Left lung (tissue), 10 donors: ENCODE results near the gene CLIC3. TPM values are rescaled to one million over a fixed set of nuclear protein-coding genes. Genes with fewer than 3 reads are reported as not detected.
A peak's percentile ranks its signal among the peaks of the same experiment; 100 is the strongest.

Experiments used
- ATAC-seq: fragments of 200-7000 bp; cut with Tn5 transposase; one replicate; pipeline ENCODE4 v1.9.1; 2020; ENCODE audit warnings: moderate library complexity
- DNase-seq, 4 donors: peaks; one replicate each; pipeline ENCODE4 v3.0.0-alpha.2; 2013 to 2020
- H3K27ac ChIP-seq, 2 donors: fragments of 200-600 bp; sonication (generic) in 1 of 2; one replicate each; pipeline versions ENCODE4 v1.5.0 to v1.8.0; 2020 to 2021
- H3K27me3 ChIP-seq, 2 donors: fragments of 200-600 bp; sonication (generic) in 1 of 2; one replicate each; pipeline versions ENCODE4 v1.5.0 to v1.8.0; 2020 to 2021
- H3K36me3 ChIP-seq, 2 donors: fragments of 200-600 bp; sonication (generic) in 1 of 2; one replicate each; pipeline versions ENCODE4 v1.5.0 to v1.8.0; 2020 to 2021
- H3K4me1 ChIP-seq, 2 donors: fragments of 200-600 bp; one replicate each; pipeline ENCODE4 v1.8.0; 2021
- H3K4me3 ChIP-seq, 2 donors: fragments of 200-600 bp; sonication (generic) in 1 of 2; one replicate each; pipeline versions ENCODE4 v1.5.0 to v1.8.0; 2020 to 2021; ENCODE audit warnings: mild to moderate bottlenecking in 1 of 2
- H3K9me3 ChIP-seq, 2 donors: fragments of 200-600 bp; sonication (generic) in 1 of 2; one replicate each; pipeline versions ENCODE4 v1.5.0 to v1.8.0; 2020 to 2021
- CTCF ChIP-seq, 2 donors: fragments of 200-600 bp; sonication (generic) in 1 of 2; IDR thresholded peaks; one replicate each; pipeline versions ENCODE4 v1.5.0 to v1.8.0; 2021; ENCODE audit warnings: antibody characterized with exemption in 2 of 2
- intact Hi-C, 2 donors: fragments of 100-400 bp; cut with DNase I; formaldehyde crosslinking; loops; one replicate each; pipeline versions ENCODE4 v1.11.2 to v1.14.2; 2022
- polyA plus RNA-seq, 6 donors: library from polyadenylated mRNA; unstranded; fragments of 120-200 nt; gene quantifications; one replicate each; pipeline ENCODE4 v1.2.1, GENCODE V29; 2013; ENCODE audit not compliant: insufficient read length in 6 of 6
- total RNA-seq, 2 donors: library from RNA; stranded (reverse); fragmentation: NEBNext Ultra II Directional; extraction: Animal tissue kit (Norgen Biotek cat#: 25700); gene quantifications; one replicate each; pipeline ENCODE4 v1.2.1, GENCODE V29; 2021
- donor health status: DM: no; HTN: yes; CAD: no.
- donor health status: DM: no; HTN: no; CAD: no.

Gene CLIC3
- total and polyA plus RNA-seq, 8 donors: 30.7 to 85.4 (median 42.3) TPM

GRCh38 chr9:136949817-136950655 lies 46.3 kb downstream of the CLIC3 start:
- peak overlapping the region; percentile 76 to 81 for H3K27ac ChIP-seq
- peak in 1 of 2 donors; percentile 12 for TF ChIP-seq CTCF (IDR thresholded peaks at IDR 0.05)
- no peaks in the 10 kb centered on the region for H3K36me3 ChIP-seq
- peak overlapping the region; percentile 50 to 70 for H3K4me3 ChIP-seq
- H3K9me3 ChIP-seq: no peaks in the 10 kb centered on the region
- peak; percentile 92 for ATAC-seq
- H3K27me3 ChIP-seq: no peaks in the 10 kb centered on the region
- peak; percentile 68 to 98 (median 94) for DNase-seq
- intact Hi-C loops: no loop called here
- H3K4me1 ChIP-seq: peaks cover 10 to 35% of the 10 kb centered on the region in 2 donors

GRCh38 chr9:136949239-136949816 lies 47.0 kb downstream of the CLIC3 start:
- ATAC-seq: peak; percentile 4
- H3K27ac ChIP-seq: peak overlapping the region; percentile 76 to 81

GRCh38 chr9:136947955-136948510 lies 48.3 kb downstream of the CLIC3 start:
- no peak overlapping the region for H3K27ac ChIP-seq

More at GRCh38 chr9:136949239-136949816, 47.0 kb downstream of the CLIC3 start:
- peak in 2 of 4 donors; percentile 10 to 79 for DNase-seq
- Histone ChIP-seq H3K27me3 (no peaks in the 10 kb centered on the region), H3K4me1 (peaks cover 10 to 38% of the 10 kb centered on the region in 2 donors), H3K4me3 (peak overlapping the region; percentile 50 to 70), H3K9me3 (no peaks in the 10 kb centered on the region), H3K36me3 (no peaks in the 10 kb centered on the region)
- no peak for TF ChIP-seq CTCF (IDR thresholded peaks at IDR 0.05)
- intact Hi-C loops: no loop called here

GRCh38 chr9:136947028-136947891 lies 49.1 kb downstream of the CLIC3 start:
- Histone ChIP-seq H3K4me1 (peaks cover 13 to 54% of the 10 kb centered on the region in 2 donors), H3K27me3 (no peaks in the 10 kb centered on the region), H3K27ac (no peak overlapping the region), H3K4me3 (no peak overlapping the region), H3K9me3 (no peaks in the 10 kb centered on the region), H3K36me3 (peaks cover 0 to 9% of the 10 kb centered on the region in 2 donors)
- ATAC-seq (no peak), DNase-seq (peak in 2 of 4 donors; percentile 30 to 74)
- TF ChIP-seq CTCF (IDR thresholded peaks at IDR 0.05): no peak
- intact Hi-C loops: no loop called here

More at GRCh38 chr9:136947955-136948510, 48.3 kb downstream of the CLIC3 start:
- Histone ChIP-seq H3K27me3 (no peaks in the 10 kb centered on the region), H3K4me3 (no peak overlapping the region), H3K9me3 (no peaks in the 10 kb centered on the region), H3K4me1 (peaks cover 13 to 46% of the 10 kb centered on the region in 2 donors), H3K36me3 (peaks cover 0 to 1% of the 10 kb centered on the region in 2 donors)
- peak; percentile 48 to 50 for TF ChIP-seq CTCF (IDR thresholded peaks at IDR 0.05)
- peak; percentile 18 to 81 (median 53) for DNase-seq
- intact Hi-C loops: no loop called here
- ATAC-seq: no peak
